A549 (cell line): ENCODE measurements around the gene RAP1GAP2. TPM values are rescaled to one million over a fixed set of nuclear protein-coding genes. Genes with fewer than 3 reads are reported as not detected.

Experiments used
- ATAC-seq, 2 experiments: fragments of 200-7000 bp in 1 of 2; fragments of >200 bp in 1 of 2; cut with Nextera tagmentation in 1 of 2; cut with Tn5 transposase in 1 of 2; 3 replicates each; pipeline versions ENCODE4 v1.8.0 to v1.9.1; 2018 to 2020; ENCODE audit warnings: mild to moderate bottlenecking in 1 of 2, moderate library complexity in 1 of 2
- CTCF ChIA-PET: fragments of 300-600 bp; sonication (Branson Sonifier 250); formaldehyde crosslinking; extraction: SDS; loops from one replicate; lab custom pipeline; 2021; ENCODE audit warnings: antibody characterized with exemption, inconsistent platforms; lab: Yijun Ruan, JAX
- POLR2A ChIA-PET: fragments of 350-600 bp; formaldehyde crosslinking; extraction: SDS; loops from one replicate; lab custom pipeline; 2021; ENCODE audit warnings: antibody characterized with exemption, inconsistent platforms; lab: Yijun Ruan, JAX
- DNase-seq, 2 experiments: peaks; one replicate each; pipeline versions ENCODE4 v3.0.0 to v3.0.0-alpha.2; 2011 to 2016; ENCODE audit warnings: low read depth in 1 of 2, low spot score in 1 of 2
- FAIRE-seq: peaks from 2 replicates; lab custom pipeline; 2011; peaks lifted over from hg19 to GRCh38; lab: Jason Lieb, UNC
- H3K27ac ChIP-seq, 2 experiments: fragments of >200 bp; sonication (Bioruptor Twin); formaldehyde crosslinking; 3 replicates each; pipeline ENCODE4 v1.5.1; 2016 to 2017
- H3K4me1 ChIP-seq: fragments of >200 bp; sonication (Bioruptor Twin); formaldehyde crosslinking; 3 replicates; pipeline ENCODE4 v1.6.1; 2016
- H3K4me2 ChIP-seq: fragments of >200 bp; sonication (Bioruptor Twin); formaldehyde crosslinking; 3 replicates; pipeline ENCODE4 v1.6.1; 2016
- H3K4me3 ChIP-seq: fragments of >200 bp; sonication (Bioruptor Twin); formaldehyde crosslinking; 3 replicates; pipeline ENCODE4 v1.5.1; 2016
- H3K9me3 ChIP-seq: fragments of >200 bp; sonication (Bioruptor Twin); formaldehyde crosslinking; 3 replicates; pipeline ENCODE4 v1.6.1; 2016
- BHLHE40 ChIP-seq: IDR thresholded peaks from 2 replicates; pipeline ENCODE4 v1.6.1; 2012; ENCODE audit warnings: low read depth, low read length, inconsistent platforms
- CBX2 ChIP-seq: fragments of 200-600 bp; sonication (generic); IDR thresholded peaks from 2 replicates; pipeline ENCODE4 v1.6.1; 2016; ENCODE audit warnings: low read depth, mild to moderate bottlenecking, borderline replicate concordance
- CEBPB ChIP-seq, 2 experiments: fragments of >200 bp in 1 of 2; sonication (Bioruptor Twin) in 1 of 2; formaldehyde crosslinking in 1 of 2; IDR thresholded peaks; 2 replicates each; pipeline ENCODE4 v1.6.1; 2012 to 2016
- CHD2 ChIP-seq: fragments of 150-350 bp; IDR thresholded peaks from 2 replicates; pipeline ENCODE4 v1.6.1; 2014; ENCODE audit warnings: low read length; ENCODE audit not compliant: partially characterized antibody
- CHD4 ChIP-seq: fragments of 200-600 bp; sonication (generic); IDR thresholded peaks from 2 replicates; pipeline ENCODE4 v1.6.1; 2016; ENCODE audit warnings: antibody characterized with exemption, mild to moderate bottlenecking, borderline replicate concordance
- EHMT2 ChIP-seq: fragments of 200-600 bp; sonication (generic); IDR thresholded peaks from 2 replicates; pipeline ENCODE4 v1.6.1; 2016; ENCODE audit warnings: antibody characterized with exemption, low read depth, mild to moderate bottlenecking, moderate library complexity
- ESRRA ChIP-seq: fragments of 150-350 bp; IDR thresholded peaks from 2 replicates; pipeline ENCODE4 v1.6.1; 2014; ENCODE audit warnings: mild to moderate bottlenecking, low read length, borderline replicate concordance
- FOSB ChIP-seq: fragments of 250-450 bp; sonication (Bioruptor Pico); IDR thresholded peaks from 2 replicates; pipeline ENCODE4 v1.5.0; 2020; ENCODE audit warnings: mild to moderate bottlenecking, moderate library complexity
- HEYL ChIP-seq: fragments of 250-450 bp; sonication (Bioruptor Pico); IDR thresholded peaks from 2 replicates; pipeline ENCODE4 v1.8.0; 2021; ENCODE audit warnings: mild to moderate bottlenecking, moderate library complexity
- HOXA7 ChIP-seq: fragments of 250-450 bp; sonication (Bioruptor Pico); IDR thresholded peaks from 2 replicates; pipeline ENCODE4 v1.5.0; 2020; ENCODE audit warnings: mild to moderate bottlenecking, moderate library complexity
- HOXB13 ChIP-seq: fragments of 250-450 bp; sonication (Bioruptor Pico); IDR thresholded peaks from 2 replicates; pipeline ENCODE4 v1.5.0; 2020; ENCODE audit warnings: low read depth, mild to moderate bottlenecking, moderate library complexity
- HOXB5 ChIP-seq: fragments of 250-450 bp; sonication (Bioruptor Pico); IDR thresholded peaks from 2 replicates; pipeline ENCODE4 v1.5.0; 2020; ENCODE audit warnings: mild to moderate bottlenecking, moderate library complexity
- JUNB ChIP-seq: fragments of >200 bp; sonication (Bioruptor Twin); formaldehyde crosslinking; IDR thresholded peaks from 2 replicates; pipeline ENCODE4 v1.6.1; 2016
- KDM1A ChIP-seq: fragments of 200-600 bp; sonication (generic); IDR thresholded peaks from 2 replicates; pipeline ENCODE4 v1.6.1; 2016; ENCODE audit warnings: low read depth, mild to moderate bottlenecking
- KDM5A ChIP-seq: fragments of 200-600 bp; sonication (generic); IDR thresholded peaks from 2 replicates; pipeline ENCODE4 v1.6.1; 2016; ENCODE audit warnings: antibody characterized with exemption, mild to moderate bottlenecking
- MAZ ChIP-seq: fragments of 150-350 bp; IDR thresholded peaks from 2 replicates; pipeline ENCODE4 v1.6.1; 2014; ENCODE audit warnings: antibody characterized with exemption, low read depth, low read length, borderline replicate concordance
- RAD21 ChIP-seq, 2 experiments: fragments of >200 bp in 1 of 2; sonication (Bioruptor Twin) in 1 of 2; formaldehyde crosslinking in 1 of 2; IDR thresholded peaks in 1 of 2; conservative IDR thresholded peaks in 1 of 2; 2 replicates in 1 of 2; 3 replicates in 1 of 2; pipeline ENCODE4 v1.6.1; 2012 to 2018; ENCODE audit warnings: inconsistent platforms in 1 of 2
- RARB ChIP-seq: fragments of 250-450 bp; sonication (Bioruptor Pico); IDR thresholded peaks from 2 replicates; pipeline ENCODE4 v1.8.0; 2021; ENCODE audit warnings: mild to moderate bottlenecking, moderate library complexity
- RFX5 ChIP-seq: fragments of 450-650 bp; IDR thresholded peaks from 2 replicates; pipeline ENCODE4 v1.7.1; 2014; ENCODE audit warnings: antibody characterized with exemption, mild to moderate bottlenecking, moderate library complexity
- RNF2 ChIP-seq: fragments of 200-600 bp; sonication (generic); IDR thresholded peaks from 2 replicates; pipeline ENCODE4 v1.6.1; 2016; ENCODE audit warnings: low read depth, mild to moderate bottlenecking, antibody characterized with exemption, moderate library complexity, borderline replicate concordance
- TFCP2L1 ChIP-seq: fragments of 250-450 bp; sonication (Bioruptor Pico); IDR thresholded peaks from 2 replicates; pipeline ENCODE4 v1.5.0; 2021; ENCODE audit warnings: mild to moderate bottlenecking
- ZC3H11A ChIP-seq: fragments of 450-650 bp; IDR thresholded peaks from 2 replicates; pipeline ENCODE4 v1.6.1; 2014; ENCODE audit warnings: antibody characterized with exemption, mild to moderate bottlenecking
- ZFP36 ChIP-seq: fragments of 450-650 bp; IDR thresholded peaks from 2 replicates; pipeline ENCODE4 v1.6.1; 2014; ENCODE audit warnings: borderline replicate concordance; ENCODE audit not compliant: partially characterized antibody
- ZNF302 ChIP-seq: fragments of 250-450 bp; sonication (Bioruptor Pico); IDR thresholded peaks from 2 replicates; pipeline ENCODE4 v1.9.0; 2021; ENCODE audit warnings: inconsistent platforms, mild to moderate bottlenecking, moderate library complexity
- ZSCAN20 ChIP-seq: fragments of 250-450 bp; sonication (Bioruptor Pico); IDR thresholded peaks from 2 replicates; pipeline ENCODE4 v1.8.0; 2022; ENCODE audit warnings: mild to moderate bottlenecking, moderate library complexity
- WGBS: methylation state at CpG from one replicate; pipeline ENCODE4 v1.1.6; 2017; ENCODE audit errors: missing lambda C conversion rate; 5-methylcytosine and 5-hydroxymethylcytosine counted together
- polyA plus RNA-seq, 4 experiments: library from polyadenylated mRNA; depleted of rRNA in 3 of 4; stranded (reverse); fragments of >200 nt; fragmentation: RNase III in 1 of 4; extraction: RNeasy Plus Mini Kit Qiagen cat#74134 plus additional on column Dnase treatment in 1 of 4; gene quantifications; 2 replicates in 3 of 4; 3 replicates in 1 of 4; pipeline ENCODE4 v1.2.3, GENCODE V29; 2011 to 2017
- TF ChIP-seq, protein P1 (sequence below): fragments of 250-450 bp; sonication (Bioruptor Pico); IDR thresholded peaks from 2 replicates; pipeline ENCODE4 v1.5.0; 2021; ENCODE audit warnings: mild to moderate bottlenecking, moderate library complexity, borderline replicate concordance
- TF ChIP-seq, protein P2 (sequence below): fragments of >200 bp; sonication (Bioruptor Twin); formaldehyde crosslinking; IDR thresholded peaks from 2 replicates; pipeline ENCODE4 v1.6.1; 2016
- TF ChIP-seq, protein P3 (sequence below): IDR thresholded peaks from 2 replicates; pipeline ENCODE4 v1.6.1; 2012
- TF ChIP-seq, protein P4 (sequence below): IDR thresholded peaks from 2 replicates; pipeline ENCODE4 v1.6.1; 2012; ENCODE audit warnings: low read depth, borderline replicate concordance
- TF ChIP-seq, protein P5 (sequence below): IDR thresholded peaks from 2 replicates; pipeline ENCODE4 v1.6.1; 2012

Gene RAP1GAP2
- polyA plus RNA-seq, 2 of the 4 experiments (the other 2 are of a cell fraction) = 8.3 to 20.8 TPM

DNA sequence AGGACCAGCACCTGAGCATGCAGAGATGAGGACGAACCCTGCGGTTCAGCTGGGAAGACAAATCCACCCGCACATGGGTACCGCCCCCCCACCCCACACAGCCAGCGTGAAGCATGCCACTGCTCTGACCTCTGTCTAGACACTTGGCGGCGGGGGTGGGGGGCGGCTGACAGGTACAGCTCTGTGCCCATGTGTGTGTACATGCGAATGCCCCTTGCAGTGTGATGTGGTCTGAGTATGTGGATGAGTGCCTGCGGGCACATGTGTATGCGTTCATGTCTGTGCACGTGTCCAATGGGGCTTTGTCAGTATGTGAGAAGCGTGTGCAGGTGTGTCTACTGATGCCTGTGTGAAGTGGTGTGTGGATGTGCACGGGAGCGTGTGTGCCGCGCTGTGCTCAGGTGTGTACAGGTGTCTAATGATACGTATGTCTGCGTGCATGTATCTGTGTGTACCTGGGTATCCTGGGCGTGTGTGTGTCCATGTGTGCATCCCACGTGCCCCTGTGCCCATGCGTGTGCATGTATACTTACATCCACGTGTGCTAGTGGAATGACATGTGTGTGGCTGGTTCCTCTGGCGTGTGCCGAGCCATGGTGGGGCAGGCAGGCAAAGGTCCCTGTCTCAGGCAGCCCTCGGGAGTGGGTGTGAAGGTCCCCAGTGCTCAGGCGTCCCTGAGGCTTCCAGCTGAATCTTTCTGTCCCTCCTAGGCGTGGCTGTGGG, 636 bp upstream of the RAP1GAP2 start (continued):
- TF ChIP-seq RARB (CRISPR knock-in tag) = no peak

DNA sequence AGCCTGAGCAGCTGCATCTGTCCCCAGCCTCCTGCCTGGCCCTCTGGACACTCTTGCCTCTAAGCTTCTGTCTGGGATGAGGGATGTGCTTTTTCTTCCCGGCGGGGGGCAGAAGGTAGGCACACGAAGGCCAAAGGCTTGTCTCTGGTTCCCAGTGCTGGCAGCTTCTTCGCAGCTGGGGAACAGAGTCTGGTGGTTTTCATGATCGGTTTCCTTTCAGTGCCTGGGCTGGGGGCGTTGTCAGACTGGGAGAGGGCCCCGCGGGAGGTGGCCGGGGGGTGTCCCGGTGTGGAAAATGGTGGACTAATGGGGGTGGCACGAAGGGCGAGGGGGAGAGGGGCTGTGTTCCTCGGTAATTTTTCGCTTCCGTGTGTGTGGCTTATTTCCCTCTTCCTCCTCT, 988 bp downstream of the RAP1GAP2 start:
- DNase-seq (no peak), FAIRE-seq (no peak), ATAC-seq (no peak)
- TF ChIP-seq CHD2 = no peak
- no peak for TF ChIP-seq FOSB
- TF ChIP-seq ZSCAN20 = no peak
- TF ChIP-seq MAZ = no peak
- TF ChIP-seq JUNB = no peak
- TF ChIP-seq RARB (CRISPR knock-in tag) = no peak
- no peak for TF ChIP-seq BHLHE40
- TF ChIP-seq, protein P1, sequence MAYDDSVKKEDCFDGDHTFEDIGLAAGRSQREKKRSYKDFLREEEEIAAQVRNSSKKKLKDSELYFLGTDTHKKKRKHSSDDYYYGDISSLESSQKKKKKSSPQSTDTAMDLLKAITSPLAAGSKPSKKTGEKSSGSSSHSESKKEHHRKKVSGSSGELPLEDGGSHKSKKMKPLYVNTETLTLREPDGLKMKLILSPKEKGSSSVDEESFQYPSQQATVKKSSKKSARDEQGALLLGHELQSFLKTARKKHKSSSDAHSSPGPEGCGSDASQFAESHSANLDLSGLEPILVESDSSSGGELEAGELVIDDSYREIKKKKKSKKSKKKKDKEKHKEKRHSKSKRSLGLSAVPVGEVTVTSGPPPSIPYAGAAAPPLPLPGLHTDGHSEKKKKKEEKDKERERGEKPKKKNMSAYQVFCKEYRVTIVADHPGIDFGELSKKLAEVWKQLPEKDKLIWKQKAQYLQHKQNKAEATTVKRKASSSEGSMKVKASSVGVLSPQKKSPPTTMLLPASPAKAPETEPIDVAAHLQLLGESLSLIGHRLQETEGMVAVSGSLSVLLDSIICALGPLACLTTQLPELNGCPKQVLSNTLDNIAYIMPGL (CRISPR knock-in tag) = no peak
- TF ChIP-seq RNF2 = no peak
- TF ChIP-seq ZFP36 = no peak
- TF ChIP-seq HEYL (CRISPR knock-in tag) = no peak
- TF ChIP-seq KDM1A = no peak
- no peak for TF ChIP-seq ESRRA
- TF ChIP-seq, protein P2, sequence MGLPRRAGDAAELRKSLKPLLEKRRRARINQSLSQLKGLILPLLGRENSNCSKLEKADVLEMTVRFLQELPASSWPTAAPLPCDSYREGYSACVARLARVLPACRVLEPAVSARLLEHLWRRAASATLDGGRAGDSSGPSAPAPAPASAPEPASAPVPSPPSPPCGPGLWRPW = no peak
- TF ChIP-seq HOXB5 (CRISPR knock-in tag) = no peak
- no peak for TF ChIP-seq RAD21 (conservative IDR thresholded peaks at IDR 0.05 in 1 of 2, IDR thresholded peaks at IDR 0.05 in 1 of 2)
- TF ChIP-seq, protein P3, sequence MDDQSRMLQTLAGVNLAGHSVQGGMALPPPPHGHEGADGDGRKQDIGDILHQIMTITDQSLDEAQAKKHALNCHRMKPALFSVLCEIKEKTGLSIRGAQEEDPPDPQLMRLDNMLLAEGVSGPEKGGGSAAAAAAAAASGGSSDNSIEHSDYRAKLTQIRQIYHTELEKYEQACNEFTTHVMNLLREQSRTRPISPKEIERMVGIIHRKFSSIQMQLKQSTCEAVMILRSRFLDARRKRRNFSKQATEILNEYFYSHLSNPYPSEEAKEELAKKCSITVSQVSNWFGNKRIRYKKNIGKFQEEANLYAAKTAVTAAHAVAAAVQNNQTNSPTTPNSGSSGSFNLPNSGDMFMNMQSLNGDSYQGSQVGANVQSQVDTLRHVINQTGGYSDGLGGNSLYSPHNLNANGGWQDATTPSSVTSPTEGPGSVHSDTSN = no peak
- H3K9me3 ChIP-seq = no peaks in the 10 kb centered on the region
- ChIA-PET CTCF (interaction anchor here (2.0 to 8.1 kb wide), 2 partner anchors 10 to 52 kb away, joined by 5 to 50 read pairs; no protein-coding TSS in a partner anchor), POLR2A (no interaction called here)
- no peak overlapping the region for H3K27ac ChIP-seq
- no peak overlapping the region for H3K4me2 ChIP-seq
- WGBS = 83% methylated on average over 14 of the region's 15 CpGs
- H3K4me1 ChIP-seq = 0 out of 3 replicates have a peak, but pooled peaks cover 6% of the 10 kb centered on the region
- H3K4me3 ChIP-seq = no peak overlapping the region

DNA sequence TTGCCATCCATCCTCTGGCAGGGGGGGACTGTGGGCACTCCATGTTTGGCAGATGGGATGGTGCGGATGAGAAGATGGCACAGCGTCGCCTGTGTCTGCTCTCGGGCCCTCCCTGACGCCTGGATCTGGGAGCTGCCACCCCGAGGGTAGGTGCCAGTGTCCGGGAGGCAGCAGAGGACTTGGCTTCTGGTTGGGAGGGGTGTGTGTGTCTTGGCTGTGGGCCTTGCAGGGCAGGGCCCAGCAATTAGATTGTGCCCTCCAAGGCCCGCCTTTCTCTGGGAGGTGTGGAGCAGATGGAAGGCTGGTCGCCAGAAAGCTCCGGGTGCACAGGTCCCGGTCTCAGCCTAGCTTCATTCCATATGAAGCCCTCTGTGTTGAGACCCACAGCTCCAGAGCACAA, 1.4 kb downstream of the RAP1GAP2 start:
- CTCF ChIA-PET = interaction anchor here (8.1 kb wide), 1 partner anchor 10 kb away, joined by 50 read pairs; no protein-coding TSS in a partner anchor
- ATAC-seq (no peak), DNase-seq (no peak), FAIRE-seq (no peak)
- Histone ChIP-seq H3K4me1 (0 out of 3 replicates have a peak, but pooled peaks cover 6% of the 10 kb centered on the region), H3K4me2 (no peak overlapping the region), H3K27ac (no peak overlapping the region)
- WGBS = 84% methylated on average over 11 of the region's 11 CpGs
- POLR2A ChIA-PET = no interaction called here
- TF ChIP-seq CHD4 = no peak
- TF ChIP-seq CBX2 = no peak
- TF ChIP-seq CHD2 = no peak
- no peak for TF ChIP-seq CEBPB (IDR thresholded peaks at IDR 0.05)
- TF ChIP-seq, protein P4, sequence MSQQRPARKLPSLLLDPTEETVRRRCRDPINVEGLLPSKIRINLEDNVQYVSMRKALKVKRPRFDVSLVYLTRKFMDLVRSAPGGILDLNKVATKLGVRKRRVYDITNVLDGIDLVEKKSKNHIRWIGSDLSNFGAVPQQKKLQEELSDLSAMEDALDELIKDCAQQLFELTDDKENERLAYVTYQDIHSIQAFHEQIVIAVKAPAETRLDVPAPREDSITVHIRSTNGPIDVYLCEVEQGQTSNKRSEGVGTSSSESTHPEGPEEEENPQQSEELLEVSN = no peak
- TF ChIP-seq ZSCAN20 = no peak
- TF ChIP-seq KDM5A = no peak
- no peak for TF ChIP-seq EHMT2
- TF ChIP-seq ZNF302 (CRISPR knock-in tag) = no peak
- no peak for TF ChIP-seq ZC3H11A
- TF ChIP-seq HOXA7 (CRISPR knock-in tag) = no peak
- TF ChIP-seq, protein P5, sequence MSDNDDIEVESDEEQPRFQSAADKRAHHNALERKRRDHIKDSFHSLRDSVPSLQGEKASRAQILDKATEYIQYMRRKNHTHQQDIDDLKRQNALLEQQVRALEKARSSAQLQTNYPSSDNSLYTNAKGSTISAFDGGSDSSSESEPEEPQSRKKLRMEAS = no peak
- TF ChIP-seq RFX5 = no peak
- TF ChIP-seq RAD21 (conservative IDR thresholded peaks at IDR 0.05 in 1 of 2, IDR thresholded peaks at IDR 0.05 in 1 of 2) = no peak
- TF ChIP-seq TFCP2L1 (CRISPR knock-in tag) = no peak
- no peak for TF ChIP-seq HOXB13 (CRISPR knock-in tag)
- TF ChIP-seq, all 56 proteins: peak for 0
- no peak overlapping the region for H3K4me3 ChIP-seq
- H3K9me3 ChIP-seq = no peaks in the 10 kb centered on the region
